ENCODE results near the gene VEPH1.

The VEPH1 gene

GRCh38 chr3:157347577-157348303, 155.5 kb downstream of the VEPH1 start:
- peak; percentile 23 for DNase-seq
- H3K27me3 Mint-ChIP-seq (ENCODE audit: low read depth, poor library complexity) = peaks cover 13% of the 10 kb centered on the region
- no peaks in the 10 kb centered on the region for H3K4me1 Mint-ChIP-seq
- peak; percentile 31 for TF ChIP-seq CTCF (IDR thresholded peaks at IDR 0.05)
- H3K9me3 Mint-ChIP-seq = peaks cover 25% of the 10 kb centered on the region
- no peak overlapping the region for H3K4me3 Mint-ChIP-seq
- no peaks in the 10 kb centered on the region for H3K36me3 Mint-ChIP-seq (ENCODE audit: low read depth)
- H3K27ac Mint-ChIP-seq = no peak overlapping the region

DNA sequence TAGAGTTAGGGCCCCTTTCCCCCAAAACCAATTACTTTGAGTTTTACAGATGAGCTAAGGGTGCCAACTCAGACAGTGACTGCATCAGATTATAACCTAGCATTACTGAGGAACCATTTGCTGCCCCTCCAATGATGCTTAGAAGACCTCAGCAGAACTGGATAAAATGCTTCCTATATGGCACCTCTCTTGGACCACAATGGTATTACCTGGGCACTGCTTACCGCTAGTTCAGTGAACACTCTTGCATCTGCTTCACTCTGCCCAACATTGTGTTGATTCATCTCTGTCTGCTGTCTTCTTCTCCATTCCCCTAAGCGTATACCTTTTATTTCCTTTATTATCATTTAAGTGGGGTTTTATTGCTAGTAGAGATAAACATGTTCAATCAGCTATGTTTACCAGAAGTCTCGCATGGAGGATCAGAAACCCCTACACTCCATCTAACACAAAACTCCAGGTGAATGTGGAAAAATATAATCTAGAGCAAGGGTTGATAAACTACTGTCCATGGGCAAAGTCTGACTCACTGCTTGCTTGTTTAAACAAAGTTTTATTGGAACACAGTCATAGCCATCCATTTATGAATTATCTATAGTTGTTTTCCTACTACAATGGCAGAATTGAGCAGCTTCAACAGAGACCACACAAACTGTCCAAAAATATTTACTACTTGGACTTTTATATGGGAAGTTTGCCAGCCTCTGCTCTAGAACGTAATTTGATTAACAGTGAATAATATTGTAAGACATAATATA, 166.8 kb downstream of the VEPH1 start:
- Mint-ChIP-seq H3K9me3 (peaks cover 18% of the 10 kb centered on the region), H3K4me3 (no peak overlapping the region), H3K4me1 (peaks cover 24% of the 10 kb centered on the region), H3K36me3 (ENCODE audit: low read depth) (no peaks in the 10 kb centered on the region), H3K27me3 (ENCODE audit: low read depth, poor library complexity) (no peaks in the 10 kb centered on the region), H3K27ac (no peak overlapping the region)
- DNase-seq = no peak
- no peak for TF ChIP-seq CTCF (IDR thresholded peaks at IDR 0.05)

DNA sequence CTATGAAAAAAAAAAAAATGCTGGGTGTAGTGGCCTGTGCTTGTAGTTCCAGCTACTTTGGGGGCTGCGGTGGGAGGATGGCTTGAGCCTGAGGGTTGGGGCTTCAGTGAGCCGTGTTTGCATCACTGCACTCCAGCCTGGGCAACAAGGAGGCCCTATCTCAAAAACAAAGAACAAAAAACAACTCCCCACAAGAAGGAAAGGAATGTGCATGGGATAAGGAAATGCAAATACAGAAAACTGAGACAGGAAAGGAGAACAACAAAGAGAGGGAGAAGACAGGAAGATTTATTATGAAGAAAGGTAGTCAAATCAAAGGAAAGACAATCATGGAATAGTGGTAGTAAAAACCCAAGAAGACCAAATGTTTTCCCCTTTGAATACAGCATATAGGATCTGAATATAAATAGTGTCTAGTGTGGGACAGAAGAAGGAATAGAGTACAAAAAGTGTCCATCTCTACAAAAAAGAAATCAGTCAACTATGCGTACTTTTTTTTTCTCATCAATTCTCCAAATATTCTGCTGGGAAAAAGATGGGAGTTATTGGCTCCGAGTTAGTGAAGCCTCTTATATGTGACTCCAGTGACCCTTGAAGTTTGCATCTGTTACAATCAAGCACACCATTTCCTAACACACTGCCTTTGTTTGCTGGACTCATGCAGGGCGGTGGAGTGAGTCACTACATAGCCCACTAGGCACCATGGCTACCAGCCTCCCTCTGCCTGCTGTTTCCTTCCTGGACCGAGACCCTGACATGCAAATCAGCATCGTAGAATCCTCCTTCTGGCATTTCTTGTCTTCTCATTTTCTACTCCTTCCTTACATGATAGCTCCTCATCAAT, 167.8 kb downstream of the VEPH1 start:
- Mint-ChIP-seq H3K27ac (peak overlapping the region; percentile 82), H3K4me3 (no peak overlapping the region), H3K9me3 (peaks cover 9% of the 10 kb centered on the region), H3K4me1 (peaks cover 28% of the 10 kb centered on the region), H3K27me3 (ENCODE audit: low read depth, poor library complexity) (no peaks in the 10 kb centered on the region), H3K36me3 (ENCODE audit: low read depth) (no peaks in the 10 kb centered on the region)
- peak; percentile 7 for DNase-seq
- no peak for TF ChIP-seq CTCF (IDR thresholded peaks at IDR 0.05)

DNA sequence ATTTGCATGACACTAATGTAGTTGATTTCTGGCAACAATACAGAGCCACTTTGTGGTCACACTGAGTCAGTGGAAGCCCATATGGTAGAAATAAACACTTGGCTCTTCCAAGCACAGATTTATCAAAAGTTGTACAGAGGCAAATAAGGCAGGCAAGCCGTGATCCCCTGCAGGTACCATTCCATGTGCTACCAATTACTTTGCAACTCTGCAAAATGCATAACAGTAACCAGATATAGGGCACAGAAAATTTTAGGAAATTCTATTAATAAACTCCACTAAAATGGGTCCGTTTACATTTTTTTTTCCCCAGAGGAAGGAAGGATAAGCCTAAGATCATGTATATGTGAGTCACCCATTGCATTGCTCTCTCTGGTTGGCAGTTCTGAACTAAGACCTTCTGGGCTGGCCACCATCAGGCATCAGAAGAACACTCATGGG, 169.6 kb downstream of the VEPH1 start:
- Mint-ChIP-seq H3K4me1 (peaks cover 28% of the 10 kb centered on the region), H3K27ac (no peak overlapping the region), H3K9me3 (no peaks in the 10 kb centered on the region), H3K4me3 (no peak overlapping the region), H3K36me3 (ENCODE audit: low read depth) (no peaks in the 10 kb centered on the region), H3K27me3 (ENCODE audit: low read depth, poor library complexity) (no peaks in the 10 kb centered on the region)
- no peak for DNase-seq
- TF ChIP-seq CTCF (IDR thresholded peaks at IDR 0.05) = no peak

DNA sequence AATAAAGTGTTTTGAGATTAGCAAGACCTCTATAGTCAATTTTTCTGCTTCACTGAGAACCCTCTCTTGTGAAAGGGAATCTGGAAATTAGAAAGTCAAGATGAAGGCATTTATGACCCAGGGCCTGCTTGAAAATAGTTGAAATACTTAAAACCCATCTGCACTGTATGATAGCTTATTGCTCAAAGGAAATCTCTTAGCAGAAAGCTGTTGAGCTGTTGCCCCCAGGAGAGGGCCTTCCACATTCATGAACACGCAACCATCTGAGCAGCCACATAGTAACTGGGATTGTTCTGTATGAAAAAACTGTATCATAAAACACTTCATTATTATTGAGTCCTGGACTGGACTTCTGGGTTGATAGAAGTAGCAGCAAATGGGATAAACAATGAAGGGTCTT, 173.0 kb downstream of the VEPH1 start:
- Mint-ChIP-seq H3K36me3 (ENCODE audit: low read depth) (no peaks in the 10 kb centered on the region), H3K4me3 (no peak overlapping the region), H3K9me3 (peaks cover 8% of the 10 kb centered on the region), H3K27ac (no peak overlapping the region), H3K27me3 (ENCODE audit: low read depth, poor library complexity) (no peaks in the 10 kb centered on the region), H3K4me1 (peaks cover 14% of the 10 kb centered on the region)
- TF ChIP-seq CTCF (IDR thresholded peaks at IDR 0.05) = no peak
- DNase-seq = no peak
